Testis (tissue), 3 donors: ENCODE results near the gene ATP5F1D. TPM values are rescaled to one million over a fixed set of nuclear protein-coding genes. Genes with fewer than 3 reads are reported as not detected.

Source experiments
- polyA plus RNA-seq: library from polyadenylated mRNA; stranded (reverse); fragments of 350-450 nt; fragmentation: Illumina TruSeq; extraction: RNeasy Lipid Tissue Mini Kit (QIAGEN cat#74804); gene quantifications from one replicate; pipeline ENCODE4 v1.2.3, GENCODE V29; 2014; ENCODE audit warnings: low read depth, low replicate concordance; ENCODE audit not compliant: insufficient read depth
- total RNA-seq, 2 donors: library from RNA; depleted of rRNA; stranded (reverse); fragments of >200 nt; gene quantifications; one replicate each; pipeline ENCODE4 v1.2.3, GENCODE V29; 2016

Gene ATP5F1D
- total and polyA plus RNA-seq, 3 donors from 2014 or later: 94.5 to 166 (median 104) TPM

Other genes with a start within 250 kb of the ATP5F1D start
- 1 to 10 TPM; 1.3 to 2.4 TPM for gene GRIN3B, start 241.3 kb upstream of the ATP5F1D start, total RNA-seq
- gene GRIN3B, start 241.3 kb upstream of the ATP5F1D start, polyA plus RNA-seq: 1.1 TPM
- 100 to 1,000 TPM; 339 to 405 TPM for gene TMEM259, start 220.6 kb upstream of the ATP5F1D start, total RNA-seq
- gene TMEM259, start 220.6 kb upstream of the ATP5F1D start, polyA plus RNA-seq: 164 TPM
- not detected for gene RNU6-2, start 220.2 kb upstream of the ATP5F1D start, total RNA-seq
- gene RNU6-2, start 220.2 kb upstream of the ATP5F1D start, polyA plus RNA-seq: not detected
- gene CNN2, start 215.1 kb upstream of the ATP5F1D start, total RNA-seq: 10 to 100 TPM; 19.1 to 28.0 TPM
- 36.4 TPM for gene CNN2, start 215.1 kb upstream of the ATP5F1D start, polyA plus RNA-seq
- 10 to 100 TPM; 12.1 to 14.6 TPM for gene ABCA7, start 201.6 kb upstream of the ATP5F1D start, total RNA-seq
- gene ABCA7, start 201.6 kb upstream of the ATP5F1D start, polyA plus RNA-seq: 7.3 TPM
- gene ARHGAP45, start 174.6 kb upstream of the ATP5F1D start, total RNA-seq: 10 to 100 TPM; 20.7 to 31.7 TPM
- 14.1 TPM for gene ARHGAP45, start 174.6 kb upstream of the ATP5F1D start, polyA plus RNA-seq
- 100 to 1,000 TPM in 1 of 2 donors, 10 to 100 TPM in 1; 96.5 to 143 TPM for gene POLR2E, start 146.4 kb upstream of the ATP5F1D start, total RNA-seq
- 246 TPM for gene POLR2E, start 146.4 kb upstream of the ATP5F1D start, polyA plus RNA-seq
- 1,000 to 10,000 TPM; 1,153 to 1,773 TPM for gene GPX4, start 137.8 kb upstream of the ATP5F1D start, total RNA-seq
- 1,893 TPM for gene GPX4, start 137.8 kb upstream of the ATP5F1D start, polyA plus RNA-seq
- gene SBNO2, start 67.5 kb upstream of the ATP5F1D start, total RNA-seq: 10 to 100 TPM; 58.9 to 65.0 TPM
- 34.3 TPM for gene SBNO2, start 67.5 kb upstream of the ATP5F1D start, polyA plus RNA-seq
- 100 to 1,000 TPM; 194 to 209 TPM for gene STK11, start 36.0 kb upstream of the ATP5F1D start, total RNA-seq
- 197 TPM for gene STK11, start 36.0 kb upstream of the ATP5F1D start, polyA plus RNA-seq
- 1 to 10 TPM; 5.2 to 6.6 TPM for gene CBARP, start 3.7 kb upstream of the ATP5F1D start, total RNA-seq
- 1.5 TPM for gene CBARP, start 3.7 kb upstream of the ATP5F1D start, polyA plus RNA-seq
- 10 to 100 TPM; 38.2 to 42.4 TPM for gene MIDN, start 6.8 kb downstream of the ATP5F1D start, total RNA-seq
- 30.3 TPM for gene MIDN, start 6.8 kb downstream of the ATP5F1D start, polyA plus RNA-seq
- 100 to 1,000 TPM; 621 to 661 TPM for gene CIRBP, start 27.6 kb downstream of the ATP5F1D start, total RNA-seq
- gene CIRBP, start 27.6 kb downstream of the ATP5F1D start, polyA plus RNA-seq: 483 TPM
- gene FAM174C, start 33.8 kb downstream of the ATP5F1D start, total RNA-seq: 100 to 1,000 TPM; 111 to 128 TPM
- 51.6 TPM for gene FAM174C, start 33.8 kb downstream of the ATP5F1D start, polyA plus RNA-seq
- 1 to 10 TPM; 1.5 to 2.9 TPM for gene EFNA2, start 44.1 kb downstream of the ATP5F1D start, total RNA-seq
- gene EFNA2, start 44.1 kb downstream of the ATP5F1D start, polyA plus RNA-seq: 0.61 TPM
- 100 to 1,000 TPM; 170 to 176 TPM for gene NDUFS7, start 142.2 kb downstream of the ATP5F1D start, total RNA-seq
- gene NDUFS7, start 142.2 kb downstream of the ATP5F1D start, polyA plus RNA-seq: 172 TPM
- 100 to 1,000 TPM; 144 to 191 TPM for gene GAMT, start 159.8 kb downstream of the ATP5F1D start, total RNA-seq
- gene GAMT, start 159.8 kb downstream of the ATP5F1D start, polyA plus RNA-seq: 92.2 TPM
- gene DAZAP1, start 165.8 kb downstream of the ATP5F1D start, total RNA-seq: 10 to 100 TPM; 97.9 to 99.6 TPM
- 215 TPM for gene DAZAP1, start 165.8 kb downstream of the ATP5F1D start, polyA plus RNA-seq
- 1,000 to 10,000 TPM; 1,248 to 1,750 TPM for gene RPS15, start 196.6 kb downstream of the ATP5F1D start, total RNA-seq
- 768 TPM for gene RPS15, start 196.6 kb downstream of the ATP5F1D start, polyA plus RNA-seq
- 1 to 10 TPM; 4.6 to 5.9 TPM for gene APC2, start 208.4 kb downstream of the ATP5F1D start, total RNA-seq
- 2.8 TPM for gene APC2, start 208.4 kb downstream of the ATP5F1D start, polyA plus RNA-seq
- 10 to 100 TPM; 55.4 to 72.5 TPM for gene C19orf25, start 237.5 kb downstream of the ATP5F1D start, total RNA-seq
- gene C19orf25, start 237.5 kb downstream of the ATP5F1D start, polyA plus RNA-seq: 39.3 TPM
- gene PCSK4, start 248.6 kb downstream of the ATP5F1D start, total RNA-seq: 100 to 1,000 TPM; 108 to 203 TPM
- 179 TPM for gene PCSK4, start 248.6 kb downstream of the ATP5F1D start, polyA plus RNA-seq
- gene REEP6, start 249.4 kb downstream of the ATP5F1D start, total RNA-seq: 100 to 1,000 TPM; 429 to 454 TPM
- gene REEP6, start 249.4 kb downstream of the ATP5F1D start, polyA plus RNA-seq: 386 TPM